Glutamatergic neuron (in vitro differentiated cells): ENCODE results near the gene RAD21L1. TPM values are rescaled to one million over a fixed set of nuclear protein-coding genes. Genes with fewer than 3 reads are reported as not detected.

Source experiments
- DNase-seq: peaks from one replicate; pipeline ENCODE4 v3.0.0; 2022
- H3K27ac Mint-ChIP-seq: one replicate; pipeline ENCODE4 v1.8.0; 2020; ENCODE audit warnings: mild to moderate bottlenecking, mixed read lengths, inconsistent platforms; ENCODE audit not compliant: unreplicated experiment
- H3K27me3 Mint-ChIP-seq: one replicate; pipeline ENCODE4 v1.8.0; 2020; ENCODE audit warnings: mild to moderate bottlenecking, moderate library complexity, mixed read lengths, inconsistent platforms; ENCODE audit not compliant: unreplicated experiment
- H3K36me3 Mint-ChIP-seq: one replicate; pipeline ENCODE4 v1.8.0; 2020; ENCODE audit warnings: mild to moderate bottlenecking, mixed read lengths, inconsistent platforms; ENCODE audit not compliant: unreplicated experiment
- H3K4me1 Mint-ChIP-seq: one replicate; pipeline ENCODE4 v1.8.0; 2020; ENCODE audit warnings: mild to moderate bottlenecking, low read depth, mixed read lengths, inconsistent platforms; ENCODE audit not compliant: unreplicated experiment
- H3K4me3 Mint-ChIP-seq: one replicate; pipeline ENCODE4 v1.8.0; 2020; ENCODE audit warnings: mild to moderate bottlenecking, mixed read lengths, inconsistent platforms; ENCODE audit not compliant: unreplicated experiment
- H3K9me3 Mint-ChIP-seq: one replicate; pipeline ENCODE4 v1.8.0; 2020; ENCODE audit warnings: mild to moderate bottlenecking, moderate library complexity, mixed read lengths, inconsistent platforms; ENCODE audit not compliant: unreplicated experiment
- total RNA-seq: library from RNA; stranded (reverse); fragmentation: NEBNext Ultra II Directional; extraction: Animal tissue kit (Norgen Biotek cat#: 25700); gene quantifications from one replicate; pipeline ENCODE4 v1.2.1, GENCODE V29; 2021; ENCODE audit not compliant: unreplicated experiment
- TF ChIP-seq, protein P1 (sequence below): fragments of 200-600 bp; sonication (generic); IDR thresholded peaks from one replicate; pipeline ENCODE4 v1.5.0; 2021; ENCODE audit not compliant: partially characterized antibody, unreplicated experiment

RAD21L1 gene
- total RNA-seq, 1 donor from 2014 or later: not detected

- H3K4me3 Mint-ChIP-seq: no peak overlapping the region
- H3K4me1 Mint-ChIP-seq: no peaks in the 10 kb centered on the region
- H3K27ac Mint-ChIP-seq: no peak overlapping the region
- H3K9me3 Mint-ChIP-seq: peaks cover 6% of the 10 kb centered on the region
- DNase-seq: no peak
- peaks cover 9% of the 10 kb centered on the region for H3K36me3 Mint-ChIP-seq
- TF ChIP-seq, protein P1, sequence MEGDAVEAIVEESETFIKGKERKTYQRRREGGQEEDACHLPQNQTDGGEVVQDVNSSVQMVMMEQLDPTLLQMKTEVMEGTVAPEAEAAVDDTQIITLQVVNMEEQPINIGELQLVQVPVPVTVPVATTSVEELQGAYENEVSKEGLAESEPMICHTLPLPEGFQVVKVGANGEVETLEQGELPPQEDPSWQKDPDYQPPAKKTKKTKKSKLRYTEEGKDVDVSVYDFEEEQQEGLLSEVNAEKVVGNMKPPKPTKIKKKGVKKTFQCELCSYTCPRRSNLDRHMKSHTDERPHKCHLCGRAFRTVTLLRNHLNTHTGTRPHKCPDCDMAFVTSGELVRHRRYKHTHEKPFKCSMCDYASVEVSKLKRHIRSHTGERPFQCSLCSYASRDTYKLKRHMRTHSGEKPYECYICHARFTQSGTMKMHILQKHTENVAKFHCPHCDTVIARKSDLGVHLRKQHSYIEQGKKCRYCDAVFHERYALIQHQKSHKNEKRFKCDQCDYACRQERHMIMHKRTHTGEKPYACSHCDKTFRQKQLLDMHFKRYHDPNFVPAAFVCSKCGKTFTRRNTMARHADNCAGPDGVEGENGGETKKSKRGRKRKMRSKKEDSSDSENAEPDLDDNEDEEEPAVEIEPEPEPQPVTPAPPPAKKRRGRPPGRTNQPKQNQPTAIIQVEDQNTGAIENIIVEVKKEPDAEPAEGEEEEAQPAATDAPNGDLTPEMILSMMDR: no peak
- H3K27me3 Mint-ChIP-seq: peaks cover 4% of the 10 kb centered on the region
These were observed 35.0 kb upstream of the RAD21L1 start for GRCh38 chr20:1190847-1191246.

GRCh38 chr20:1191299-1191698 lies 34.5 kb upstream of the RAD21L1 start:
- TF ChIP-seq, protein P1: no peak
- DNase-seq: no peak
- Mint-ChIP-seq H3K36me3 (peaks cover 9% of the 10 kb centered on the region), H3K27ac (no peak overlapping the region), H3K9me3 (peaks cover 2% of the 10 kb centered on the region), H3K27me3 (peaks cover 1% of the 10 kb centered on the region), H3K4me3 (no peak overlapping the region), H3K4me1 (no peaks in the 10 kb centered on the region)

- TF ChIP-seq, protein P1: no peak
- H3K4me1 Mint-ChIP-seq: no peaks in the 10 kb centered on the region
- H3K36me3 Mint-ChIP-seq: peaks cover 9% of the 10 kb centered on the region
- H3K9me3 Mint-ChIP-seq: no peaks in the 10 kb centered on the region
- H3K27me3 Mint-ChIP-seq: peaks cover 5% of the 10 kb centered on the region
- no peak overlapping the region for H3K27ac Mint-ChIP-seq
- DNase-seq: no peak
- no peak overlapping the region for H3K4me3 Mint-ChIP-seq
These were observed 30.6 kb upstream of the RAD21L1 start for GRCh38 chr20:1195226-1195625.

DNA sequence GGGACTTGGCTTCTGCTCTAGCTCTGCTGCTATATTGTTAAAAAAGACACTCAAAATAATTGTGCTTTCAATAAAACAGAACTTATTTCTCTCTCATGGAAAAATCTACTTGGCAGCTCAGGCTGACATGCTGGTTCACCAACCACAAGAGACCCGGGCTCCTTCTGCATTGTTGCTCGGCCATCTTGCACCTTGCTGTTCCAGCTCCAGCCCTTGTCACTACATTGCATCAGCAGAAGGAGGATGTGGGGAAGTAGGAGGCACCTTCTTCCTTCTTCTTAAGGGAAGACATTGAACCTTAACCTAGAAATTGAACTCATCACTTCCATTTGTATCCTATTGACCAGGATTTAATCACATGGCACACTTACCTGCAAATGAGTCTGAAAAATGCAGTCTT lies 29.2 kb upstream of the RAD21L1 start:
- no peak for DNase-seq
- Mint-ChIP-seq H3K36me3 (peaks cover 5% of the 10 kb centered on the region), H3K27ac (no peak overlapping the region), H3K27me3 (peaks cover 5% of the 10 kb centered on the region), H3K4me1 (no peaks in the 10 kb centered on the region), H3K9me3 (no peaks in the 10 kb centered on the region), H3K4me3 (no peak overlapping the region)
- TF ChIP-seq, protein P1: no peak

- Mint-ChIP-seq H3K9me3 (no peaks in the 10 kb centered on the region), H3K4me3 (no peak overlapping the region), H3K27me3 (peaks cover 5% of the 10 kb centered on the region), H3K36me3 (peaks cover 5% of the 10 kb centered on the region), H3K4me1 (no peaks in the 10 kb centered on the region), H3K27ac (no peak overlapping the region)
- DNase-seq: no peak
- TF ChIP-seq, protein P1: no peak
These were observed 28.0 kb upstream of the RAD21L1 start for GRCh38 chr20:1197801-1198200.
